Adrenal gland (tissue), 12 donors: ENCODE measurements around the gene LDB2. TPM values are rescaled to one million over a fixed set of nuclear protein-coding genes. Genes with fewer than 3 reads are reported as not detected.
A peak's percentile ranks its signal among the peaks of the same experiment; 100 is the strongest.

Experiments used
- DNase-seq, 7 donors: peaks; one replicate each; pipeline ENCODE4 v3.0.0-alpha.2; 2019 to 2020
- H3K27ac ChIP-seq, 5 donors: fragments of 200-600 bp; sonication (generic) in 4 of 5; 1 replicate in 3 of 5; 2 replicates in 2 of 5; pipeline versions ENCODE4 v1.5.1 to v1.8.0; 2016 to 2020; ENCODE audit warnings: mild to moderate bottlenecking in 1 of 5
- H3K27me3 ChIP-seq: fragments of 200-600 bp; 2 replicates; pipeline ENCODE4 v1.8.0; 2021
- H3K36me3 ChIP-seq, 2 donors: fragments of 200-600 bp; replicated peaks in 1 of 2; 1 replicate in 1 of 2; 2 replicates in 1 of 2; pipeline versions ENCODE4 v1.5.1 to v1.8.0; 2018 to 2022
- H3K4me1 ChIP-seq, 2 donors: fragments of 200-600 bp; replicated peaks in 1 of 2; 1 replicate in 1 of 2; 2 replicates in 1 of 2; pipeline versions ENCODE4 v1.5.1 to v1.8.0; 2018 to 2021
- H3K4me3 ChIP-seq, 4 donors: fragments of 200-600 bp; sonication (generic) in 3 of 4; one replicate each; pipeline ENCODE4 v1.5.1; 2016 to 2018
- H3K9me3 ChIP-seq, 3 donors: fragments of 200-600 bp; sonication (generic) in 1 of 3; replicated peaks in 1 of 3; 1 replicate in 2 of 3; 2 replicates in 1 of 3; pipeline versions ENCODE4 v1.5.1 to v1.8.0; 2016 to 2021
- POLR2A ChIP-seq, 2 donors: fragments of 450-650 bp; IDR thresholded peaks; one replicate each; pipeline ENCODE4 v1.6.1; 2017; ENCODE audit warnings: antibody characterized with exemption in 2 of 2, mild to moderate bottlenecking in 2 of 2, moderate library complexity in 1 of 2
- WGBS, 4 donors: extraction: QIAGEN DNeasy Blood & Tissue Kit in 2 of 4; methylation state at CpG; one replicate each; pipeline versions ENCODE4 v1.1.5 to v1.1.7; 2013 to 2017; 5-methylcytosine and 5-hydroxymethylcytosine counted together
- intact Hi-C, 2 donors: fragments of 100-400 bp; cut with DNase I; formaldehyde crosslinking; loops; one replicate each; pipeline versions ENCODE4 v1.14.1 to v1.15.0; 2022 to 2023
- polyA plus RNA-seq, 3 donors: library from polyadenylated mRNA; stranded (reverse); fragments of 200-250 nt in 2 of 3; fragments of 350-450 nt in 1 of 3; fragmentation: Illumina TruSeq in 1 of 3; extraction: RNeasy Lipid Tissue Mini Kit (QIAGEN cat#74804) in 1 of 3; gene quantifications; one replicate each; pipeline ENCODE4 v1.2.3, GENCODE V29; 2013 to 2014
- total RNA-seq, 9 donors: library from RNA; depleted of rRNA in 4 of 9; stranded (reverse); fragments of >200 nt in 4 of 9; fragments of 120-200 nt in 1 of 9; fragmentation: NEBNext Ultra II Directional in 1 of 9; extraction: Animal tissue kit (Norgen Biotek cat#: 25700) in 1 of 9; gene quantifications; one replicate each; pipeline versions ENCODE4 v1.1.0 to v1.2.4, GENCODE V29; 2013 to 2023
- TF ChIP-seq, protein P1 (sequence below), 6 experiments: fragments of 450-650 bp in 4 of 6; fragments of 200-600 bp in 2 of 6; sonication (generic) in 1 of 6; IDR thresholded peaks; 1 replicate in 5 of 6; 2 replicates in 1 of 6; pipeline versions ENCODE4 v1.5.1 to v1.8.0; 2016 to 2021; ENCODE audit warnings: antibody characterized with exemption in 6 of 6, mild to moderate bottlenecking in 2 of 6, moderate library complexity in 1 of 6
- donor health status: healthy with polysubstance abuse.
- donor health status: Bipolar disorder and iron deficiency.
- donor health status: DM: yes; HTN: yes; CAD: no.
- donor health status: DM: no; HTN: no; CAD: no.
- donor health status: DM: no; HTN: no; CAD: no.
- donor health status: DM: yes; HTN: yes; CAD: no.

The LDB2 gene
- total and polyA plus RNA-seq, 12 donors = 17.1 to 51.1 (median 27.0) TPM

GRCh38 chr4:16590797-16591196, 307.6 kb downstream of the LDB2 start:
- Histone ChIP-seq H3K9me3 (no peaks in the 10 kb centered on the region), H3K4me3 (no peak overlapping the region), H3K27me3 (no peaks in the 10 kb centered on the region), H3K36me3 (no peaks in the 10 kb centered on the region), H3K27ac (no peak overlapping the region), H3K4me1 (peaks cover 0 to 4% of the 10 kb centered on the region in 2 donors)
- no peak for DNase-seq
- TF ChIP-seq, protein P1, sequence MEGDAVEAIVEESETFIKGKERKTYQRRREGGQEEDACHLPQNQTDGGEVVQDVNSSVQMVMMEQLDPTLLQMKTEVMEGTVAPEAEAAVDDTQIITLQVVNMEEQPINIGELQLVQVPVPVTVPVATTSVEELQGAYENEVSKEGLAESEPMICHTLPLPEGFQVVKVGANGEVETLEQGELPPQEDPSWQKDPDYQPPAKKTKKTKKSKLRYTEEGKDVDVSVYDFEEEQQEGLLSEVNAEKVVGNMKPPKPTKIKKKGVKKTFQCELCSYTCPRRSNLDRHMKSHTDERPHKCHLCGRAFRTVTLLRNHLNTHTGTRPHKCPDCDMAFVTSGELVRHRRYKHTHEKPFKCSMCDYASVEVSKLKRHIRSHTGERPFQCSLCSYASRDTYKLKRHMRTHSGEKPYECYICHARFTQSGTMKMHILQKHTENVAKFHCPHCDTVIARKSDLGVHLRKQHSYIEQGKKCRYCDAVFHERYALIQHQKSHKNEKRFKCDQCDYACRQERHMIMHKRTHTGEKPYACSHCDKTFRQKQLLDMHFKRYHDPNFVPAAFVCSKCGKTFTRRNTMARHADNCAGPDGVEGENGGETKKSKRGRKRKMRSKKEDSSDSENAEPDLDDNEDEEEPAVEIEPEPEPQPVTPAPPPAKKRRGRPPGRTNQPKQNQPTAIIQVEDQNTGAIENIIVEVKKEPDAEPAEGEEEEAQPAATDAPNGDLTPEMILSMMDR (IDR thresholded peaks at IDR 0.05) = no peak
- no peak for TF ChIP-seq POLR2A (IDR thresholded peaks at IDR 0.05)
- intact Hi-C loops = no loop called here
- 56 to 68% (median 67%) methylated on average over 4 of the region's 4 CpGs for WGBS, 4 donors

GRCh38 chr4:16588651-16589050, 309.8 kb downstream of the LDB2 start:
- DNase-seq = no peak
- Histone ChIP-seq H3K27ac (peak overlapping the region in 1 of 5 donors; percentile 61), H3K4me1 (peaks cover 0 to 5% of the 10 kb centered on the region in 2 donors), H3K27me3 (no peaks in the 10 kb centered on the region), H3K9me3 (no peaks in the 10 kb centered on the region), H3K4me3 (no peak overlapping the region), H3K36me3 (no peaks in the 10 kb centered on the region)
- intact Hi-C loops = no loop called here
- no peak for TF ChIP-seq POLR2A (IDR thresholded peaks at IDR 0.05)
- TF ChIP-seq, protein P1 (IDR thresholded peaks at IDR 0.05) = no peak
- WGBS, 4 donors = 80 to 93% (median 88%) methylated on average over 6 of the region's 6 CpGs

GRCh38 chr4:16588149-16588548, 310.3 kb downstream of the LDB2 start:
- no peak overlapping the region for H3K4me3 ChIP-seq
- H3K27me3 ChIP-seq = no peaks in the 10 kb centered on the region
- intact Hi-C loops = no loop called here
- no peaks in the 10 kb centered on the region for H3K36me3 ChIP-seq
- H3K4me1 ChIP-seq = peaks cover 0 to 5% of the 10 kb centered on the region in 2 donors
- no peaks in the 10 kb centered on the region for H3K9me3 ChIP-seq
- 63 to 84% (median 78%) methylated on average over 1 of the region's 1 CpG for WGBS, 4 donors
- DNase-seq = no peak
- TF ChIP-seq POLR2A (IDR thresholded peaks at IDR 0.05) = no peak
- TF ChIP-seq, protein P1 (IDR thresholded peaks at IDR 0.05) = no peak
- H3K27ac ChIP-seq = no peak overlapping the region

DNA sequence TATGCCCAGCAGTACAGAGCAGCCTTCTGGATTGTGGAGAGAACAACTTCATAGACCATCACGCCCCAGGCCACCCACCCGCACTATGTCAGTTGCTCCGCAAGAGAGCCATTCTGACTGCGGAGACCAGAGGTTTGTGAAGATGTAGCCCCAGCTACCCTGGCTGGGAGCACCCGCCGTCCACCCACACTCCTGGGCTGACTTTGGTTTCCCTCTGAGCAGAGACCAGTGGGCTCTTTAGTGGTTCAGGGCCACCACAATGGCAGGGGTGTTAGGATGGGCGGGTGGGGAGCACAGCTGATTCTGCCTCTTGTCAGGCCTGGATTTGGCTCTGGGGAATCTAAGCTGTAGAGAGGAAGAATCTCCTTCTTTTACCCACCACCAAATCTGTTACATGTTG, 313.4 kb downstream of the LDB2 start:
- no peak overlapping the region for H3K4me3 ChIP-seq
- no peaks in the 10 kb centered on the region for H3K27me3 ChIP-seq
- no peak for DNase-seq
- no peaks in the 10 kb centered on the region for H3K36me3 ChIP-seq
- no peak overlapping the region for H3K27ac ChIP-seq
- H3K4me1 ChIP-seq = peaks cover 0 to 5% of the 10 kb centered on the region in 2 donors
- WGBS, 4 donors = 94 to 97% (median 96%) methylated on average over 7 of the region's 7 CpGs
- intact Hi-C loops = no loop called here
- no peaks in the 10 kb centered on the region for H3K9me3 ChIP-seq
- TF ChIP-seq POLR2A (IDR thresholded peaks at IDR 0.05) = no peak
- TF ChIP-seq, protein P1 (IDR thresholded peaks at IDR 0.05) = no peak
